HG03045 (cell line): Measurements from ENCODE around the gene HIF1AN.

Experiments used
- ATAC-seq: cut with Tn5 transposase; IDR thresholded peaks from one replicate; pipeline ENCODE4 v1.9.1; 2021; ENCODE audit warnings: mild to moderate bottlenecking, moderate library complexity; ENCODE audit not compliant: unreplicated experiment

HIF1AN gene

DNA sequence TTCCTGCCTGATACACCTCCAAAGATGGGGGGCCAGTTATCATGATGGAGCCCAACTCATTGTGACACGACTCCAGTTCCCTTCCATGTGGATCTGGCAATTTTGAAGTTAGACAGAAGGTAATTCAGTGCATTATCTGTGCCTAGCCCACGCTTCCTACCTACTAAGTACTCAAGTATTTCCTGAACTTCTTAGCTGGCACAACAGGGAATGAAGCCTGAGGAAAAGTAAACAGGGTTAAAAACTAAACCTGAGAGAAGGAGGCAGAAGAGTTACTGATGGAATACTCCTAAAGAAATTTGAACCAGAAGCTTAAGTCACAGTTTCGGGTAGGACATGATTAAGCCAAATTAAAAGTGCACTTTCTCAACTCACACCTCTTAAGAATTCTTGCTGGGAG is 14.9 kb upstream of the HIF1AN start:
- no peak for ATAC-seq

DNA sequence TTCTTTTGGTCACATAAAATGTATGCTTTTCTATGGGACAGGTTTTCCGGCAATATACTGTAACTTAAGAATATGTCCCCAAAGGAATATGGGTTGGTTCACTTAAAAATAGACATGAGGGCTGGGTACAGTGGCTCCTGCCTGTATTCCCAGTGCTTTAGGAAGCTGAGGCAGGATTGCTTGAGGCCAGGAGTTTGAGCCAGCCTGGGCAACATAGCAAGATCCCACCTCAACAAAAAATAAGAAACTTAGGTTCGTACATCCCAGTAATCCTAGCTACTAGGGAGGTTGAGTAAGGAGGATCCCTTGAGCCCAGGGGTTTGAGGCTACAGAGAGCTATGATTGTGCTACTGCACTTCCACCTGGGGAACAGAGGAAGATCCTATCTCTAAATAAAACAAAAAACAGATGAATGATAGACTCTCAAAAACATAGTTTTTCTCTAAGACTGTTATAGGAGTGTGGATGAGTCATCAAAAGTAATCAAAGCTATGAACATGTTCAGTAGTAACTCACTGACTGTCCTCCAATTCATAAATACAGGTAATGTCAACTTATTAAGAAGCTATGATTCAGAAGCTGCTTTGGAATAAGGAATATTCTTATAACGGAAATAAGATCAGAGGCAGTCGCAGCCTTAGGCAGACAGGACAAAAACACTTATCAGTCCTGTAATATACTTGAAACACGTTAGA is 13.5 kb upstream of the HIF1AN start:
- ATAC-seq: no peak

DNA sequence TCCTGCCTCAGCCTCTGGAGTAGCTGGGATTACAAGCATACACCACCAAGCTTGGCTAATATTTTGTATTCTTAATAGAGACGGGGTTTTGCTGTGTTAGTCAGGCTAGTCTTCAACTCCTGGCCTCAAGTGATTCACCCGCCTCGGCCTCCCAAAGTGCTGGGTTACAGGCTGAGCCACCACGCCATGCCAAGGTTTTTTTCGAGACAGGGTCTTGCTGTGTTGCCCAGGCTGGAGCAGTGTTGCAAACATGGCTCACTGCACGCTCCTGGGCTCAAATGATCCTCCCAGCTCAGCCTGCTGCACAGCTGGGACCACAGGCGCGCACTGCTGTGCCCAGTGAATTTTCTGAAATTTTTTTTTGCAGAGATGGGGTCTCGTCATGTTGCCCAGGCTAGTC is 12.8 kb upstream of the HIF1AN start:
- ATAC-seq: no peak

DNA sequence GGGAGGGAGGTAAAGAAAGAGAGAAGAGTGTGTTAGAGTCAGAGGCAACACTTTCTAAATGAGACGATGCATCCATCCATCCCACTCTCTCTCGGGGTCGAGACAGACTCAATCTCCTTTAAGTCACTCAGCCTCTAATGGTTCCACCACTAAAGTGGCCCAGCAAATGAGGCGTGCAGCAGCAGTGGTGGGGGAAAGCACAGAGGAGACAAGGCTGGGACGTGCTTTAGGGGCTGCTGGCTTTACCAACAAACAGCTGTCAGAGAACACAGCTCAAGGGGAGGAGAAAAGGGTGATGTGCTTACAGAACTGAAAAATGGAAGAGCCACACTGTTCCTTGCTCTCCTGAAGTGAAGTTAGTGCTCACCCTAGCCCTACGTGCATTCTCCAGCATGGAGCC is 11.5 kb upstream of the HIF1AN start:
- ATAC-seq: no peak

DNA sequence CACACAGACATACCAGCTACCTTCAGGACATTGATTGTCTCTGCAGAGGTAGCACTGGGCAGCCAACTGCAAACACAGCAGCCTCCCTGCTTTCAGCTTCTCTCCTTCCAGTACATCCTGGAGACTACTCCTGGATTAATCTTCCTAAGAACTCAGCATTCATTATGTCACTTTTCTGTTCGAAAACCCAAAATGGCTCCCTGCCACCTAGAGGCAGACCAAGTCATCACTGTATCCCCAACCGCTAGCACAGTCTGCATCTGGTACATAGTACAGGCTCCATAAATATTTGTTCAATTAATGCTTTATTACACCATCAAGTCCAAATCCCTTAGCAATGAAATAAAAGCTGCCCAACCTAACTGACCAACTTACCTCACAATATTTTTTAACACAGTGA is 11.1 kb upstream of the HIF1AN start:
- no peak for ATAC-seq

DNA sequence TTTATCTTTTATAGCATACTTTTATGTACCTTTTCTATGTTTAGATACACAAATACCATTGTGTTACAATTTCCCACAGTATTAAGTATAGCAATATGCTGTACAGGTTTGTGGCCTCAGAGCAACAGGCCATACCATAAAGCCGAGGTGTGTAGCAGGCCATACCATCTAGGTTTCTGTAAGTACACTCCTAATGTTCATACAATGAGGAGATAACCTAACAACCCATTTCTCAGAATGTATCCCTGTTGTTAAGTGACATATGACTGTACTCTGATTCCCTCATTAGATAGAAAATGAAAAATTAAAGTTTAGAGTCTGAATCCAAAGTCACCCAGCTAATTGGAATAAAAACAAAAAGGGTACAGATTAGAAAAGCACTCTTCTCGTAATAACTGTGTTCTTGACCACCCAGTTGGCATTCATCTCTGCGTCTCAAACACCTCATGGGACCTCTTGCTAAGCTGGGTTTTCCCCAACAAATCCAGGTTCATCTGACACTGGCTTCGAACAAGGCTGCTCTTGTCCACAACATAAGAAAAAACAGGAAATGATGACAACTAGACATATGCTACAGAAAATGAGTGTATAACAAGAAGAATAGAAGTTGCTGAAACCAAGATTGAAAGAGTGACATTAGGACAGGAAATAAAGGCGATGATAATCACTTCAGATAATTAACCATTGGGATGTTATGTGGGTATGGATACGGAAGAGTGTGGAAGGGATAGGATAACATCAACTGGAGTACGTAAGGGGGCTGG is 7.4 kb upstream of the HIF1AN start:
- ATAC-seq: no peak

DNA sequence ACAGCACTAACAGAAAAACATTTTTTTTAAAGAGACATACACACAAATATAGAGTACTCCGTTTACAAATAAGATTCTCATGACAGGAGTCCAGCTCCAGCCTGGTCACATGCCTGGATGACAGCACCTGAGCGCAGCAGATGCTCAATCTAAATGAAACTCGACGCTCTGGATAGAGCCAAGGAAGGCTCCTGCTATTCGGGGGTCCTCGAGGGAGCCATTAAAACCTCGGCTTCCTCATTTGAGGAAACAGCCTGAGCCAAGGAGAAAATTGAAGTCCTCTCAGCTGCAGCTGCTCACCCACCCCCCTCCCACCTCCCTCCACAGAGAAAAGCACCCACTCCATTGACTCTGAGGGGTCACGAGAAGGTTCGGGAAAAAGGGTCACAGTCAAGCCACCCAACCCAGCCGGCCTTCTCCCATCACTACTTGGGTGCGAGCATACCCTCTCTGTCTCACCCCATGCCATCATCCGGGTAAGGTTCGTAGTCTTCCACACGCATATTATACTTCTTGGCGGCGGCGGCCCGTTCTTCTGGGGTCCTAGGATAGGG is 6.7 kb upstream of the HIF1AN start:
- ATAC-seq: no peak

DNA sequence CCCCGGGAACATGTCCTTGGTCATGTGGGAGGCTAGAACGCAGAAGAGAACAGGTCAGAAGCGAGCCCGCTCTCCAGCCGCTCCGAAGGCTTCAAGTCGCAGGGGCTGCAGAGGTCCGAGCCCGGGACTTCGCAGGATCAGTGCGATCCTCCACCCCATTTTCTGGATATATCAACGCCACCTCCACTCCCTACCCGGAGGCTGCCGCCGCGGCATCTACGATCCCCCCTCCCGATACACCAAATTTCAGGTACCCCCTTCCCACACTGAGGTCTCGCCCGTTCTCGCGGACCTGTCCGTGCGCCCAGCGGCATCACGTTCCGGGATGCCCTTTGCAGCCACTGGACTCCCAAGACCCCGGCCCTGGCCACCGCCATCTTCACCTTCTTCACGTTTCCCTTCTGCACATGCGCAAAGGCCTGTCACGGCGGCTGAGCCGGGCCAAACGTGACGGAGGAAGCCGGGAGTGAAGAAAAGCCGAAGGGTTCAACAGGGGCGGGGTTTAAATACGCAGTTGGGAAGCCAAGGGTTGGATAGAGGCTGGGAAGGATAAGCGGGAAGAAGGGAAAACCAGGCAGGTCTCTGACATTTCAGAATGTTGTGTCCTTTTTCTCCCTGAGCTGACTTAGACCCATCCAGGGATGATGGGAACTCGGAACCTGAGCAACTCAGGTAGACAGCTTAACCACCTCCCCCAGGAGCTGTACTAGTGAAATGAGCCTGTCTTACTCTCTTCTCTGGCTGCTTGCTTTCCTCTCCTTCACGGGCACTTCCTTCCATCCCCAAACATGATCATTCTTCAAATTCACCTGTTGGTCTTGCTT is 6.1 kb upstream of the HIF1AN start, which contains the start of gene NDUFB8:
TSS of gene NDUFB8 (minus strand) at position 397 of the 824 bp plus-strand sequence. CDS start at position 377, 20 bp downstream.
- peak; percentile 80 for ATAC-seq

DNA sequence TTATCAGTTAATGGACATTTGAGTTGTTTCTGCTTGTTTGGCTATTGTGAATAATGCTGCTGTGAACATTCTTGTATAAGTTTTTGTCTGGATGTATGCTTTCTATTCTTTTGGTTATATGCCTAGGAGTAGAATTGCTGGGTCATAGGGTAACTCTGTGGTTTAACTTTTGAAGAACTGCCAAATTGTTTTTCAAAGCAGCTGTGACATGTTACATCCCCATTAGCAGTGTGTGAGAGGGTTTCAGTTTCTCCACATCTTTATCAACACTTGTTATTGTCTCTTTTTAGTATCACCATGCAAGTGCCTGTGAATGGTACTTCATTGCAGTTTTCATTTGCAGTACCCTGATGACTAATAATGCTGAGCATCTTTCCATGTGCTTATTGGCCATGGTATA is 4.0 kb upstream of the HIF1AN start:
- no peak for ATAC-seq

DNA sequence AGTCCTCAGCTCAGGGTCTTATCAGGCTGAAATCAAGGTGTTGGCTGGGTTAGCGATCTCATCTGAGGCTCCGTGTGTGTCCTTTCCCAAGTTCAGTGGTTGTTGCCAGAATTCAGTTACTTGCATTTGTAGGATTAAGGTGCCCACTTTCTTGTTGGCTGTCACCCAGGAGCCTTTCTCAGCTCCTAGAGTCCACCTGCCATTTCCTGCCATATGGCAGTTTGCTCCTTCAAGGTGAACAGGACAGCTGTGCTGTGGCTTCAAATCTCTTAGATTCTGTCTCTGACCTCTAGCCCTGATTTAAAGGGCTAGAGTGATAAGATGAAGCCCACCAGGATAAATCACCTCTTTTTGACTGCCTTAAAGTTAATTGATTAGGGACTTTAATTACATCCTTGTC is 1.0 kb upstream of the HIF1AN start:
- no peak for ATAC-seq

DNA sequence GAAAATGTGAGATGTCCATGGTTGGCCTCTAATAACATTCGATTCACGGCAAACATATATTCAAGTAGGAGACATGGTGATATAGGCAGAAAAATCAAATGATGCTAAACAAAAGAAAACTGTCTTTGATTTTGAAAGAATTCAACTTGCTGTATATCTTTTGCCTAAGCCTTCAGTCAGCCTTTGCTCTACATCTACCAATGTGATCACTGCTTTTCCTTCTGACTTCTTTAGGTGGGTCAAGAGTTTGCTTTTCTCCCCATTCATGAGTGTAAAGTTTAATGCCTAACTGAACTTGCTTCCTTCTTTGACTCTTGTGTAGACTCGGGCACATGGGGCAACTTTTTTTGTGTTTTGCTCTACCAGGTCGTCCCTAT is 417 bp upstream of the HIF1AN start:
- no peak for ATAC-seq

DNA sequence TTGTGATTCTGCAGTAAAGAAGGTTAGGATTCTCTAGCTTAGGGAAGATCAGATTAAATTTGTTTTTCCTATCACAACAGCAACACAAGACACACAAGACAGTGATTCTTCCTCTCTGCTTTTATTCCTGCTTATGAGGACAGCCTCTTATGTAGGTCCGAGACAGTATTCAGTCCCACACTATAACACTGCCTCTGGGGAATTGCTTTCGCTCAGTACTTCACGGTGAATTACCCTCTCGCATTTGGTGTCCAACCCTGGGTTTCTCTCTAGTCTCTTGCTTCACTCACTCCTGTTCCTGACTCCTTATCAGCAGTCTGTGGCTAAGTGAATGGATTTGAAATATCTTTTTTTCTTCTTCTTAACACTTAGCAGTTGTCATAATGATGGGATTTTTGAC is 1.7 kb downstream of the HIF1AN start:
- no peak for ATAC-seq

DNA sequence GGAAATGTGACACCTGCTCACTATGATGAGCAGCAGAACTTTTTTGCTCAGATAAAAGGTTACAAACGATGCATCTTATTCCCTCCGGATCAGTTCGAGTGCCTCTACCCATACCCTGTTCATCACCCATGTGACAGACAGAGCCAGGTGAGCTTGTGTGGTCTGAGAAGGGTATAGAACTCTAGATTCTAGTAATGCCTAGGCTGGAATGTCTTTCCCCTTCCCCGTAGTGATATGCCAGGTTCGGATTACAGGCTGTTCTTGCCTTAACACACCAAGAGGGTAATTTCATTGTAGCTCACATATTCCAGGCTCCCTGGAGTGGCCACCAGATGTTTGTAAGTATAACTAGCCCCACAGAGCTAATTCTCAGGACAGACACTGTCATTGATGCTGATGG is 9.2 kb downstream of the HIF1AN start:
- ATAC-seq: no peak

DNA sequence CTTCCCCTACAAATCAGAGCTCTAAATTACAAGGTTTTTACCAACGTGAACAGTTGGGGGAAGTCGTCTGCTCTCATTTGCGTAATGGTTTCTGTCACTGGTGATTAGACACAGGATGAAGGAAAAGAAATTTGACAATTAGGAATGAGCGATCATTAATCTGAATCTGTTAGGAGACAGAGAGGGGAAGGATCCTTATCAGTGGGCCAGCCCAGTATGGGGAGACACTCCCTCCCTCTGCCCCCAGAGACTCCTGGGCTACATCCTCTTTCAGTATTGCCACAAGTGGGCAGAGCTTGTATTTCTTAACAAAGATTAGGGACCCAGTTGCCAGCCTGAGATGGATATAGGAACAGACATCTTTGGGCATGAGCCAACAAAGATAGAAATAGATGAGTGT is 15.5 kb downstream of the HIF1AN start:
- no peak for ATAC-seq

DNA sequence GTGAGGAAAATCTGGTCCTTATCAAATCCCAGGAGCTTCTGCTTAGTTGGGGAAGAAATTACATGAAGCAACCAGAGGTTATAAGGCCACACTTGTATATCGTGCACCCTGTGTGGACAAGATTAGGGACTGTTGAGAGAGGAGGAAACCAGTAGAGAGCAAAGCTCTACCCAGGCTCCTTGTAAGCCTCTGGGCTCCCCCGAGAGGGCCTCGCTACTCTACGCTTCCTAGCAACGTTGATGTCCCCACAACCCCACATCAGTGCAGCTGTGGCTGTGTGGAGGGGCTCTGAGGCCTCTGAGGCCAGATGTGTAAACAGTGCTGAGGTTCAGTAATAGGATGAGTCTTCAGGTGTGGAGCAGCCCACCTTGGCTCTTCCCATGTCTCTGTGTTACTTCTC is 16.0 kb downstream of the HIF1AN start:
- no peak for ATAC-seq

DNA sequence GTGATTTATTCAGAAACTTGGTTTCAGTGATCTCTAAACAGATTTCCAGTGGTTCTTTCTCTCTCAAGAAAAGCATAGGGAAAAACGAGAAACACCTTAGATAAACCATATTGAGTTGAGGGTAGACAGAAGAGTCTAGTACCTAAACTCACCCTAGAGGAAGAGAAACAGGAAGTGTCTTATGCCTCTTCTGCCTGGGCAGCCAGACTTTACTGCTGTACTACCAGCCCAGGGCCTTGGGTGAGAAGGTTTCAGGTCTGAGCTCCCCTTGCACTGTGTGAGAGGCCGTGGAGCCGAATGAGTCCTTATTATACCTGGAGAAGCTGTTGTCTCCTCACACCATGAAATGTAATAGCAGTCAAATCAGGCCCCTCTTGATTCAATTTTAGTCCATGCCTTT is 18.2 kb downstream of the HIF1AN start:
- ATAC-seq: no peak

DNA sequence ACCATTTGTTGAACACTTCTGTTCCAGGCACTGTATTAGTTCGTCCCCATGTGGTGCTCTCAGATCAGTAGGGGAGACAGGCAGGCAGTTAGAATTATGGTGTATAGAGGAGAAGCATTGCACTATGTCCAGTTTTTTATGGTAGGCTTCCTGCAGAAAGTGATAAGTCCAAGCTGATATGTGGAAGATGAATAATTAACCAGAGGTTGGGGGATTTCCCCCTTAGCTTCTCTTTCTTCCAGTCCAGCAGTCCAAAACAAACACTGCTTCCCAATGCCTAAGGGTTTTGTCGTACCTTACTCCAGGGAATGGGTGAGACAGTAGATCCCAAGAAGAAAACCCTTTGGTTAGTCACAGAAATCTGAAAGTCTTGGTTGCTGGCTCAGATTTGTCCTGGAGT is 19.2 kb downstream of the HIF1AN start:
- ATAC-seq: no peak

DNA sequence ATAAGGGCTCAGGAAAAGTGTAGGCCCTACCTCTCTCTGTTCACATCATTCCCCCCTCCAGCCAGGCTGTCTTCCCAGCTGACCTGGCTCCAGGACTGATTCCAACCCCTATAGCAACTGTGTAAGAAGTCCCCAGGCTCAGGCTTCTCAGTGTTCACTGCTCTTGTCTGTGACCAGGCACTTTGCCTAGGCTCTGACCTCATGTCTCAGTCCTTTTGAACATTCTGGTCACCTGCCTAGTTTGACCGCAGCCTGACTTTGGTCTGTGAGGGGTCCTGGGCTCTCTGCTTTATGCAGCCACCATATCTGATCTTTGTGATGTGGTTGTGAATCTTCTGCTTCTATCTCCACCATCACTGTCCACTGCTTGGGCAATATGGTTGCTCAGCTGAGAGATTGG is 24.5 kb downstream of the HIF1AN start:
- no peak for ATAC-seq

DNA sequence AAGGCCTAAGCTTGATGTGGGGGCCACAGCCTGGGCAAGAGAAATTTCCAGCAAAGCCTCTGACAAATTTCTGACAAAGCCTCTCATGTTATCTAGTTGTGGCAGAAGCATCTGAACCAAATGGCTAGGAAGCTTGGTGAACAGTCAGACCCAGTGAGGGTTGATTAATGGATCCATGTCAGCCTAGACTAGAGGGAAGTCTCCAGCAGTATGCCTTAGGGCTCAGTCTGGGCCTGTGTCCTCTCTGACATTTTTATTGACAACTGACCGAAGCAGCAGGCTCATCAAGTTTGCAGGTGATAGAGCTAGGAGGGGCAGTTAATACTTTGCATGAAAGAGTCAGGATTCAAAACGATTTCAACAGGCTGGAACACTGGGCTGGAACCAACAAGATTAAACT is 25.3 kb downstream of the HIF1AN start:
- ATAC-seq: no peak

DNA sequence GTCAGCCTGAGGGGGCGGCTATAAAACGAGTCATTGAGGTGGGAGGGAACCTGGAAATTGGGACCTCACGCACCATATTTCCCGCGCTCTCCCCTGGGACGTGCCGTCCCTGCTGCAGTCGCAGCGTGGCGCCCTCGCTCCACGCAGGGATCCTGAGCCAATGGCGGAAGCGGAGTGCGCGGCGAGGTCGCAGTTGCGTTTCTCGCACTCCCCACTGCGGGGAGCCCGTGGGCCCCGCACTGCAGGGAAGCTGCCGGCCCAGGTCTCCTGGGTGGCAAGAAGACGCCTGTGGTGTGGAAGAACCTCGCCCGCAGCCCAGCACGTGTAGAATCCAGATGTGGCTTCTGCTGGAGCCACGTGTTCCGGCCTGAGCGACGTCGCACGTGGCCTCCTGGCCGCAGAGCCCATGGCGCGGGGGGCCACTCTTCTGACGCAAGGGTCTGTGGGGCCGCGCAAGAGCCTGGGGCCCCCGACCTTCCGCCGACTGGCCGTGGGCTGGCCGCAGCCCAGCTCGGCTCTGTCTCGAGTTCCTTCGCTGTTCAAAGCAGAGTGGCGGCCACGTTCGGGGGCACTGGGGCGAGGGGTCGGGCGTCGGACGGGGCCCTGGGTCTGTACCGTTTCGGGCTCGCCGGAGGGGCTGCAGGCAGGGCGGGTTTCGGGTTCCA is 26.4 kb downstream of the HIF1AN start:
- peak; percentile 68 for ATAC-seq
